NOMO-1 treated with dmso at 0.1 percent for 144 hours (cell line): ENCODE data around the gene FOXN1.
A peak's percentile ranks its signal among the peaks of the same experiment; 100 is the strongest.

ENCODE experiments used
- DNase-seq: peaks from one replicate; lab custom pipeline; 2025; ENCODE audit not compliant: unreplicated experiment; lab: John Stamatoyannopoulos, UW

The FOXN1 gene

DNA sequence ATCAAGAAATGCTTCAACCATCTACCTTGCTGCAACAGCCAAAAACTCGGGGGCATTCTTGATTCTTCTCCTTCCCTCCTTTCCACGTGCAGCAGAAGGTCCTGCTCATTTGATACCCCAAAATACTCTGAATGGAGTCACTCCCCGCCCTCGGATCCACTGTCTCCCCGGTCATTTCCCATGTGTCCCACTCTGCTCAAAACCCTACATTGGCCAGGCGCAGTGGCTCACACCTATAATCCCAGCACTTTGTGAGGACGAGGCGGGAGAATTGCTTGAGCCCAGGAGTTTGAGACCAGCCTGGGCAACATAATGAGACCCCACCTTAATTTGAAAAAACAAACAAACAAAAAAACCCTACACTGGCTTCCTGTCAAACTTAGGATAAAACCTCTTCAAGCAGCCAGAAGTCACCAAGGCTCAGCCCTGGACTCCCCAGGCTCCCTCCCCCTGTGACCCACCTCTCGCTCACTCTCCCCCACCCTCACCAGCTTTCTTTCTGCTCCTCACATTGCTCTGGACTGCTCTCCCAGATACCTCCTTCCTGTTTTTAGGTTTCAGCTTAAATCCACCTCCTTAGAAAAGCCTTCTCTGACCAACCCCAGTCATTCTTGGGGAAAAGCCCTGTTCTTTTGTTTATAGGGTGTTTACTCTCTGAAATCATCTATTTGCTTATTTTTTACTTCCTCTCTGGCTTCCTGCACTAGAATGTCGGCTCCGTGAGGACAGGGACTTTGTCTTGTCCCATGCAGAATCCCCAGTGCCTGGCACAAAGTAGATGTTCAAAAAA is 29.9 kb upstream of the FOXN1 start:
- no peak for DNase-seq

DNA sequence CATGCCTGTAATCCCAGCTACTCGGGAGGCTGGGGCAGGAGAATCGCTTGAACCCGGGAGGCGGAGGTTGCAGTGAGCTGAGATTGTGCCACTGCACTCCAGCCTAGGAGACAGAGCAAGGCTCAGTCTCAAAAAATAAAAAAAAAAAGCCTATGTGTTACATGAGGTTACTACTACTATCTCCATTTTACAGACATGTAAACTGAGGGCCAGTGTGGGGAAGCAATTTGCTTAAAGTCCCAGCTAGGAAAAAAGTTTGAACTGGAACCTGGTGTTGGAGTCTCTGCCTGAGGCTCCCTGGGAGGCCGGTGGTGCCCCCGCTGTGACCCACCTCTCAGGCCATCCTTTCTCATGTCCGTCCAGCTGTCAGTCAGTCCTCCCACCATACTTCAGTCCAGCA is 28.2 kb upstream of the FOXN1 start:
- no peak for DNase-seq

DNA sequence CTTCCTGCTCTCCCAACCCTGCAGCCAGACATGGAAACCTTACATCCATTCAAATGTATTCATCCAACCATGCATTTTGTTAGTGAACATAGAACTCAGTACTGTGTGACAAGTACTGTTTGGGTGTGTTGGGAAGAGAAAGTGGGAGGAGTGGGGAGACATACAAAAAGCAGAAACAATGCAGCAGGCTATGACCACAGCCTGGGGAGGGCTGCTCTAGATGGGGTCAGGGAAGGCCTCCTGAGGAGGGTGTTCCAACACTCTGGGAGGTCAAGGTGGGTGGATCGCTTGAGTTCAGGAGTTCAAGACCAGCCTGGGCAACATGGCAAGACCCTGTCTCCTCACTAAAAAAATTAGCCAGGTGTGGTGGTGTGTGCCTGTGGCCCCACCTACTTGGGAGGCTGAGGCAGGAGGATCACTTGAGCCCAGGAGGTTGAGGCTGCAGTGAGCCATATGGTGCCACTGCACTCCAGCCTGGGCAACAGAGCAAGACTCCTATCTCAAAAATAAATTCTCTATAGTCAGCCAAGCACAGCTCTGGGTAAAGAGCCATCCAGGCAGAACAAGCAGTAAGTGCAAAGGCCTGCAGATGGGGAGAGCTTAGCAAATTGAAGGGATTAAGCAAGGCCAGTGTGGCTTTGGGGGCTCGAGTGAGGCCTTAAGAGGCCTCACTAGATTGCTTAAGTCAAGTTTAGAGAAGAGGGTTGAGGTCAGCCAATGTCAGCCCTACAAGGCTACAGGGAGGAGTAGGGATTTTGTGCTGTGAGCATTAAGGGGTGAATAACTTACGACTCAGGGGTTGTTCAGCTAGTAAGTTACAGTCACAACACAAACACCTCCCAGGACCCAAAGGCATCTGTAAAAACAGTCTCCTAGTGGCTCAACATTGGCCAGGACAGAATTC is 27.2 kb upstream of the FOXN1 start:
- DNase-seq, result peak; percentile 64

DNA sequence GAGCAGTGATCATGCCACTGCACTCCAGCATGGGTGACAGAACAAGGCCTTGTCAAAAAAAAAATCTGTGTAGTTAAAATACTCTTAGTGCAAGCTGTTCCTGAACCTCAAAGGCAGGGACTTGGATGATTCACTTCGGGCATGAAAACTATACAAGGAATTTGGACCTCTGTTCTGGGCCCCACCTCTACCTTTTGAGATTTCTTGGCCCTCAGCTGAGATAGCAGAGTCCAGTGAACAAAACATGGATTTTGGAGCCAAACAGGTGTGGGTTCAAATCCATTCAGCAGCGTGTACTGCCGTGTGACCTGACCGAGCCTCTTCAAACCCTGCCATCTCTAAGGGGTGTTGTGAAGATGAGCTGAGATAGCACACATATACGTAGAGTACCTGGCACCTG is 25.9 kb upstream of the FOXN1 start:
- DNase-seq, result no peak

DNA sequence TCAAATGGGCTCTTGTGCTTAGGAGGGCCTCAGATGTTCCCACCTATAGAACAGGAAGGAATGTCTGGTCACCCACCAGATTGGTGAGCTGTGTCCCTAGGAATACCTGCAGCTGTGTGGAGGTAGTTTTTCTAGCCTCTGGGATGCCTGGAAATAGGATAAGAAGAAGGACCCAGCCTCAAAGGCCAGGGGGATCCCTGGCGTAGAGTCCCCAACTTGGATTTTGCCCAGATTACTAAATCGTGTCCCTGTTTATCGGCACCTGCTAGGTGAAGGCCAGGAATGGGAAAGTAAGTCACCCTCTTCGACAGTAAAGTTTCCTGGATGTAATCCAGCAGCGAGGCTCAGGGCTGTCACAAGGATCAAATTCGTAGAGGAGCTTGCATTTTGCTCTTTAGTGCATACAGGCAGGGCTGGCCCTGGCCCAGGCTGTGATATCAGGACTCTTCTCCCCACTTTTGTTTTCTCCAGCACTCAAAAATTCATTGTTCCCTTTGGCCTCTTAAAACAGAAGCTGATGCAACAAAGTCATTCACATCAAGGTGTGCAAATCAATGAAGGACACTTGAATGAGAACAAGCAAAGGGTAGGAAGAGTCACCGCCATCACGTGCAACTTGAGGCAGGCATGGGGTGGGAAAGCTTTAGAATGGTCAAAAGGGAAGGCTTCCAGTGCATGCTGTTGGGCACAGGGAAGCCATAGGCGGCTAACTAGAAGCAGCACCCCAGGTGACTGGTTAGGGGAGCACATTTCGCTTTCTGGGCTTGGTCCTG is 25.2 kb upstream of the FOXN1 start:
- no peak for DNase-seq

DNA sequence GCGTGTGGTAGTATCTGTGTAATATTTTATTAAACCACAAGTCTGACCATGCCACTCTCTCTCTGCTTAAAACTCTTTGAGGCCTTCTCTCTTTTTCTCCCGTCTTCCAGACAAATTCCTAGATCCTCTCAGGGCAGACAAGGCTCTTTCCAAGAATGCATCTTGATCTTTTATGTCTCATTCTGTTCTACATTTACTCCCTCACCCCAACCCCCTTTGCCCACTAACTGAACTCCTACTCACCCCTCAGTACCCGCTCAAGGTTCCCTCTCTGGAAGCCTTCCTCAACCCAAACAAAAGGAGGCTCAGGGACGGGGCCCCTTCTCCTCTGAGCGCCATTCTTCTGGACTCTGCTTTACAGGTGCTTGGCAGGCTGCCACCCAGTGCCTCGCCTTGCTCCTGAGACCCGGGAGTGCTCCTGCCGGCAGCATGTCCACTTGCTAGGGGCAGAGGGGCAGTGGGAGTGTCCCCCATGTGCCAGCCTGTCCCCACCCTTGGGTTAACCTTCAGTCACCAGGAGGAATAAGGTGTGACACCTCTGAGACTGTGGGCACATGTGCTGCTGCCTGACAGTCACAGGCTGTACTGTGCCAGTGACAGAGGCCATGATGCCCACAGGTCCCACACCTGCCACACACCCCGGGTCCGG is 23.5 kb upstream of the FOXN1 start:
- DNase-seq, result no peak

DNA sequence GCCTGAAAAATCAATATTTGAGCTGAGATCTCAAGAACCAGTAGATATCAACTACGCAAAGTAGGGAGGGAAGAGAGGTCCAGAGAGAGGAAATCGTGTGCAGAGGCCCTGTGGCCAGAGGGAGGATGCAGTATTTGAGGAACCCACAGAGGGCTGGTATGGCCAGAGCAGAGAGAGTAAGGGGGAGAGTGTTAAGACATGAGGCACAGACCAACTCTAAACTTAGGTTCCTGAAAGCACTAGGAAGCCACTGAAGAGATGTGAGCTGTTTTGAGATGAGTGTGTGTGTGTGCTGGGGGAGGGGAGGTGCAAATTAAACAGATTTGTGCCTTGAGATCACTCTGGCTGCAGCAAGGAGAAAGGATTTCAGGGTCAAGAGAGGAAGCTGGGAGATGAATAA is 21.9 kb upstream of the FOXN1 start:
- peak; percentile 71 for DNase-seq

DNA sequence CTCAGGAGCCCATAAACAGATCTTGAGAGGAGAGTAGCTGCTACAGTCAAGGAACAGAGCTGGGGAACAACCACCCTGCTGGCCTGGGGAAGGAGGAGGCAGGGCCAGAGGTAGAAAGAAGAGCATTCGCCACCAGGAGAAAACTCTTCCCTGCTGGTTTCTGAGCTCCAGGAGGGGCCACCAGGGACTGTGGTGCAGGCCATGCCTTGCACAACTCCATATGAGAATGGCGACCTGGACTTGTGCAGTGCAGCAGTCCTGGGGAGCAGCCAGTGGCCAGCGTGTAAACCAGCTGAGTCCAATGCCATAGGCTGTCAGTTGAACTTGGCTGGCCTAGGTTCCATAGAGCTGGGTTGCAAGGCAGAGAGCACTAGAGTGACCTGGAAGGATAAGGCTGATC is 21.1 kb upstream of the FOXN1 start:
- DNase-seq, result no peak

DNA sequence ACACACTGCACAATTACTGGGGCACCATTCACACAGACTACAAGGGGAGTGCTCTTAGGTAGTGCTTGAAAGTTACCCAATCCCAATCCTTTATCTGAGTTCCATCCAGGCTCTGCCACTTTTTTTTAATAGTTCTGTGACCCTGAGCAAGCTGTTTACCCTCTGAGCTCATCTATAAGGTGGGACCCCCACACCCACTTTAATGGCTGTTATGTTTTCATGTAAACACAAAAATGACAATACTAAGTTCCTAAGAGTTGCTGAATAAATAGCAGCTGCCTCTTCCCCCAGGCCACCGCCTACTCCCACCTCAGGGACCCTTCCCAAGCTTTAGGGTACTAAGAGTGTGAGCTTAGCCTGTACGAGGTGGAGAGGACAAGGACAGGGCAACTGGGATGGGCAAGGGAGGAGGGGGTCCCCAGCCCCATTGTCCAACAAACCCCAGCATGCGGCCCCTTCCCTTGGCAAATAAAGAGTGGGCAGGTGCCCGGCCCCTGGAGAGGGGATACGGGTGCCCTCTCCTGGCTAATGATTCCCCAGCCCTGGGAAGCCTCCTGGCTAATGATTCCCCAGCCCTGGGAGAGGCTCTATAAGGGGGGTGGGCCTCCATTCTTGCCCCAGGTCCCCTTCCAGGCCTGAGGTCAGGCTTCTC is 18.1 kb upstream of the FOXN1 start:
- no peak for DNase-seq

DNA sequence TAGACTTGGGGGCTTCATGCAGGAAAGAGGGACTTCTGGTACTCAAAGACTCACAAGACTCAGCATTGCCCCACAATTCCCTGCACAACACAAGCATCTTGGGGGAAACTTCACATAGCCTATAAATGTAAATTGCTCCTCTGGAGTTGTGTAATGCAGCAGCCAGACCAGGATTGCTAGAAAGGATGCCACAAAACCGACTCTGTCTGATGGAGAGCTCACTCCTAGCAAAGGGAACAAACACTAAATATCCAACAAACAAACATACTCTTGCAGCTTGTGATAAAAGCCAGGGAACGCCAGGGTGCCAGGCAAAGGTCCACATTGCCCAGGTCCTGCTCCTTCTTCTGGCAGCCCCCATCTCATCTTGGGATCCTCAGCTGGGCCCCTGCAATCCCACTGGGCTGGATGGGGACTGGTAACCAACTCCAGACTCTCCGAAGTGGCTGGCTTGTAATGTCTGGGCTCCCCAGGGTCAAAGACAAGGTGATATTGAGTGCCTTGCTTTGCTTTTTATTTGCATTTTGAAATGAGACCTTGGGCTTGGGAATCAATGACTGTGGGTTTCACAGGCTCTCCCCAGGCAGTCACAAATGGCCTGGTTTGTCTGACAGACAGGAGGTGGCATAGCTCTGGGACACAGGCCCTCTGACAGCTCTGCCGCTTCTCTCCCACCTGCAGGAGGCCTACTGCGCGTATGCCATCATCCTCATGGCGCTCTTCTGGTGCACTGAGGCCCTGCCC is 17.4 kb upstream of the FOXN1 start:
- DNase-seq, result no peak

DNA sequence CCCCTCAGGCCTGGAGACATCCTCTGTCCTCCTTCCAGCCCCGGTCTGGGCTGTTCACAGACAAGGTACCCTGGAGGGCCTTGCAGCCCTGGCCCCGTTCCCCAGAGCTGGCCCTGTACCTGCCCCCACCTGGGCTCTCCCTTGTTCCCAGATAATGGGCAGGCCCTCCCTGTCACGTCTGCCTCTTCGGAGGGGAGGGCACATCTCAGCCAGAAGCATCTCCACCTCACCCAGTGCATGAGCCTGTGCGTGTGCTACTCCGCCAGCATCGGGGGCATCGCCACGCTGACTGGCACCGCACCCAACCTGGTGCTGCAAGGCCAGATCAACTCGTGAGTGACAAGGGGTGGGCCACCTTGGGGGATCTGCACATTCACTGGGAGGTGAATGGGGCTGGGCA is 14.9 kb upstream of the FOXN1 start:
- DNase-seq, result no peak

DNA sequence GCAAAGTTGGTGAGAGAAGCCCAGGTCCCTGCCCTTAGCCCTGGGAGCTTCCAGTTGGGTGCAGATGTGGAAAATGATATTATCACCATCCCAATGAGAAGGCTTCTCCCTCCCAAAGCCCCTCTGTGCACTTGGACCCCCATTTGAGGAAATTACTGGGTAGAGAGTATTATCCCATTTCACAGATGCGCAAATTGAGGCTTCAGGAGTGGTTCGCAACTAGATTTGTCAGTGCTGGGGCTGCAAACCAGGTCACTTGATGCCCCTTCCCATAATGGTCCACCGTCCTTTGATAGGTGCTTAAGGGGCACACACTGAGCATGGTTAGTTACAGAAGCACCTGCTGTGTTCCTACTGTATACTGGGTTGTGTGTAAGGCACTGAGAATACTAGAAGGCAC is 14.3 kb upstream of the FOXN1 start:
- DNase-seq, result no peak

DNA sequence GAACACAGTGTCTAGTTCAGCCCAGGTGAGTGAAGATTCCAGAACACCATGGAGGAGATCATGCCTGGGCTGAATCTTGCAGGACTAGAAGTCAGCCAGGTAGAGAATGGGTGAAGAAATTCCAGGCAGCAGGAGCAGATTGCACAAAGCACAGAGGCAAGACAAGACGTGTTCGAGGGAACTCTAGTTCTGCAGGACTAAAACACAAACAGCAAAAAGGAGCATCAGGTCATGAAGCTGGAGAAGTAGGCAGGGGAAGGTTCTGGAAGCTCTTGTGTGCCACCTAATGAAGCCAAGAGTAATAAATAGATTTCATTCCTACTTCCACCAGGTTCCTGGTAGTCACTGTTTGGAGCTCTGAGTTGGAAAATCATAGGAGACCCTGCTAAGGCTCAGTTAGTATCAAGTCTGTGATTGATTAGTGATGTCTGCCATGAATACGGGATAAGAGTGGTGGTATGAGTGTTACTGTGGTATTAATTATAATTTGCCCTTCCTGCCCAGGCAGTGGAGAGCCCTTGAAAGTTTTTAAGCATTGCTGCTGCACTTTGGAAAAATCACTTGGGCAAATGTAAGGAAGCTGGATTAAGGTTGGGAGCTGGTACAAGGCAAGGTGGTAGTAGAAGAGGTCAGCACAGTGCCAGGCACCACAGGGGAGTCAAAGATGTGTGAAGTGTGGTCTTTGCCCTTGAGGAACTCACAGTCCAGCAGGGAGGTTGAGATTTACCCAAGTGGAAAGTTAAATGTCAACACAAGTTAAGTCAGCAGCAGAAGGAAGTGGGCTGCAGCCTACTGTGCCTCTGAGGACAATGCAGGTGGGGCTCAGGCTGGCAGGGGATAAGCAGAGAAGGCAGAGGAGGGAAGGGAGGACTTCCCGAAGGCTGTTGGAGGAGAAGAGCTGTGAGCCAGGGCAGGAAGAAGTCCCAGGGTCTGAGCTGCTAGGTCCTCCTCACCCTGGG is 13.5 kb upstream of the FOXN1 start:
- DNase-seq, result no peak

DNA sequence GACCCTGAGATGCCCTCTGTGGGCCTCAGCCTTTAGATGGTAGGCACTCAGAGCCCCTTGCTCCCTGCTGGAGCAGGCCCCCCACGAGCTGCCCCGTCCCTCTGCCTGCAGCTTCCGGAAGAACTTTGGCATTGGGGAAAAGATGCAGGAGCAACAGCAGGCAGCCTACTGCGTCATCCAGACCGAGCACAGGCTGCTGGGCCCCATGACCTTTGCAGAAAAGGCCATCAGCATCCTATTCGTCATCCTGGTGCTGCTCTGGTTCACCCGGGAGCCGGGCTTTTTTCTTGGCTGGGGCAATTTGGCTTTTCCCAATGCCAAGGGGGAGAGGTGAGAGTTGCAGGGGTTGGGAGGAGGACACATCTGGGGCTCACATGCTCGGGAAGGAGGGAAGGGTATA is 12.7 kb upstream of the FOXN1 start:
- DNase-seq, result no peak

DNA sequence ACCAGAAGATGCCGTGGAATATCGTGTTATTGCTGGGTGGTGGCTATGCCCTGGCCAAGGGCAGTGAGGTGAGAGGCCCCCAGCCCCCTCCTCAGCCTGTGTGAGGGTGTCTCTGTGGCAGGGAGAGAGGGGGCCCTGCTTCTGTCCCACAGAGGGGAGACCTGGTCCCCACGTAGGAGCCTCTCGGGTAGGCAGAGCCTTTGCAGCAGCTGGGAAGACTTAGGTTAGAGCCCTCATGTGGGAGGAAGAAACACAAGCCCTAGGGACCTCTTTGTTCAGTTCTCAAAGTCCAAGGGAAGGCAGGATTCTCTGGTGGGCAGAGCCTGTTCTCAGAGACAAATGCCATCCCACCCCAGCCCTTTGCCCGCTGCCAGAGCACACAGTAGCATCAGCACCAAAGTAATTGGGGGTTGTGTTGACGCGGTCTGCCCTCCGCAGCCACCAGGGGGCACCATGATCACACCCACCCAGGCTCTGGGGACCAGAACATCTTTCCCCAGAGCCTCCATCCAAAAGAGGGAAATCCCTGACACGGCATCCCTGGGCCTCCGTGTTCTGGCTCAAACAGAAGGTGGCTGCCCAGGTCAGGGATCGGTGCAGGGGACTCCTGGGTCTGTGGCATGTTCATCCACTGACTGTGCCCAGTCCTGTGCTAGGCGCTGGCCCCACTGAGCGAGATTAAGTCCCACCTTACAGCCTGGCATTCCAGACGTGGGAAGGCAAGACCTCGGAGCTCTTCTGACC is 11.5 kb upstream of the FOXN1 start:
- peak; percentile 16 for DNase-seq

DNA sequence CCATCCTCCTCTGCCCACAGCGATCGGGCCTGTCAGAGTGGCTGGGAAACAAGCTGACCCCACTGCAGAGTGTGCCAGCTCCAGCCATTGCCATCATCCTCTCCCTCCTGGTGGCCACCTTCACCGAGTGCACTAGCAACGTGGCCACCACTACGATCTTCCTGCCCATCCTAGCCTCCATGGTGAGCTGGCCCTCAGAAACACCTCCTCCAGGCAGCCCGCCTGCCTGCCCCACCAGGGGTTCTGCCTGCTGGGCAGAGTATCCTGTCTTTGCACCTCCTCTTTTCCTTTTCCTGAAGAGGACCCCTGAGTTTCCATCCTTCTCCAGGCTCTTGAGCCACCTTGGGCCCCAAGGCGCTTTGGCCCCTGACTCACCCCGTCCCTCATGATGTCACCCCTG is 10.5 kb upstream of the FOXN1 start:
- no peak for DNase-seq

DNA sequence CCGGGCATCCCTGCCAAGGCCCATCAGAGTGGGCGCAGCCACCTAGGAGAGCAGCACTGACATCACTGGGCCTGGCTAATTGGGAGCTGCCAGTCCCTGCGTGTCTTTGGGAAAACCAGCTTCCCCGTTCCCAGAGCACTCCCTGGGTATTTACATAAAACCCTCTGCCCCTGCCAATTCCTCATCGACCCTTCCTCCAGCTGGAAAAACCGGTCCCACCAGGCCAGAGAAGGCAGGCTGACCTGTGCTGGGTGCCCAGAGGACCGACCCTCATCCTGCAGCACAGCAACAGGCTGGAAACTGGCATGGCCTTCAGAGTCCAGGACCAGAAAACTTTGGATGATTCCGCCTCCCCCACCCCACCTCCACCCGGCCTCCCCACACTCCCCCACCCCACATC is 8.2 kb upstream of the FOXN1 start:
- DNase-seq, result no peak
